Hematopoietic multipotent progenitor cell treated with erythropoietin and hydrocortisone succinate and interleukin-3 and kit ligand, for 6 days (in vitro differentiated cells): ENCODE results near the gene NKIRAS2.

Experiments used
- DNase-seq: peaks from one replicate; pipeline ENCODE4 v3.0.0-alpha.2; 2015

NKIRAS2 gene

GRCh38 chr17:42019509-42020404, at the start of gene NKIRAS2:
TSS of gene NKIRAS2 (plus strand) at chr17:42020090. CDS start at chr17:42021578, 1,488 bp downstream.
- DNase-seq: peak; percentile 96

GRCh38 chr17:41970901-41971331, 49.0 kb upstream of the NKIRAS2 start:
- DNase-seq: no peak

GRCh38 chr17:41971721-41972523, 48.0 kb upstream of the NKIRAS2 start:
- DNase-seq: no peak

- DNase-seq: no peak
Measured at GRCh38 chr17:41972571-41973407, 47.1 kb upstream of the NKIRAS2 start.

GRCh38 chr17:41973408-41973811, 46.5 kb upstream of the NKIRAS2 start:
- DNase-seq: no peak

- DNase-seq: no peak
Measured at GRCh38 chr17:41974031-41974430, 45.9 kb upstream of the NKIRAS2 start.

GRCh38 chr17:41974658-41975057, 45.2 kb upstream of the NKIRAS2 start:
- DNase-seq: no peak

GRCh38 chr17:41975099-41976083, 44.5 kb upstream of the NKIRAS2 start:
- DNase-seq: no peak

GRCh38 chr17:41976142-41976768, 43.6 kb upstream of the NKIRAS2 start:
- DNase-seq: no peak

- no peak for DNase-seq
Measured at GRCh38 chr17:41977991-41978390, 41.9 kb upstream of the NKIRAS2 start.

GRCh38 chr17:41982026-41982760, 37.7 kb upstream of the NKIRAS2 start:
- no peak for DNase-seq

- no peak for DNase-seq
Measured at GRCh38 chr17:41984454-41984853, 35.4 kb upstream of the NKIRAS2 start.

- no peak for DNase-seq
Measured at GRCh38 chr17:41985919-41986318, 34.0 kb upstream of the NKIRAS2 start.

- no peak for DNase-seq
Measured at GRCh38 chr17:41986634-41987033, 33.3 kb upstream of the NKIRAS2 start.

GRCh38 chr17:41987642-41988041, 32.2 kb upstream of the NKIRAS2 start:
- DNase-seq: no peak

GRCh38 chr17:41988418-41988817, 31.5 kb upstream of the NKIRAS2 start:
- no peak for DNase-seq

GRCh38 chr17:41989702-41990419, 30.0 kb upstream of the NKIRAS2 start:
- no peak for DNase-seq

GRCh38 chr17:41992576-41992975, 27.3 kb upstream of the NKIRAS2 start:
- no peak for DNase-seq

- no peak for DNase-seq
Measured at GRCh38 chr17:41996855-41997164, 23.1 kb upstream of the NKIRAS2 start.

GRCh38 chr17:41998497-41998896, 21.4 kb upstream of the NKIRAS2 start:
- no peak for DNase-seq
